Measurements from ENCODE around the gene CHDH.

Gene CHDH

GRCh38 chr3:53846134-53846850, at the start of gene CHDH, which contains the start of gene IL17RB:
TSS of gene CHDH (minus strand) at chr3:53846419. CDS start at chr3:53824008, 22,411 bp downstream.
TSS of gene IL17RB (plus strand) at chr3:53846568. CDS start at chr3:53846589, 21 bp downstream.
- DNase-seq, result no peak

GRCh38 chr3:53892286-53892637, 46.0 kb upstream of the CHDH start:
- no peak for DNase-seq

- peak; percentile 93 for DNase-seq
These were observed 45.5 kb upstream of the CHDH start, which contains the start of gene SELENOK for GRCh38 chr3:53891497-53892285. TSS of gene SELENOK (minus strand) at chr3:53891859.

- DNase-seq, result peak; percentile 27
These were observed 44.7 kb upstream of the CHDH start for GRCh38 chr3:53890726-53891475.

- no peak for DNase-seq
These were observed 42.0 kb upstream of the CHDH start for GRCh38 chr3:53888232-53888631.

DNA sequence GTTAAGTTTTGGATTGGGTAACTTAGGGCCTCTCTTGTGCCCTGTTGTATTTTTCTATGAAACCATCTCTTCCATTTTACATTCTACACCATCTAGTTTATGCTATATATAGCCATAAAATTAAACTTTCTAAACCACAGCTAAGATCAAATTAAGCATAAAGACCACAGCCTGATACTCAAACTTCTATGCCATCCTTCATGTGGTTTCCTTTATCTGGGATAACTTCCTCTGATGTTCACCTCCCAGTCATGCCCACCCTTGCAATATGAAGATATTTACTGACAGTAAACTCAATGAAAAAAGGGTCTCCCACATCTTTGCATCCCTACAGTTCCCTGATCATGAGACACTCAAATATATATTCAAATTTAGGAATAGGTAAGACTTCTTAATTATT, 41.2 kb upstream of the CHDH start:
- no peak for DNase-seq

- no peak for DNase-seq
These were observed 39.0 kb upstream of the CHDH start for GRCh38 chr3:53885239-53885638.

DNA sequence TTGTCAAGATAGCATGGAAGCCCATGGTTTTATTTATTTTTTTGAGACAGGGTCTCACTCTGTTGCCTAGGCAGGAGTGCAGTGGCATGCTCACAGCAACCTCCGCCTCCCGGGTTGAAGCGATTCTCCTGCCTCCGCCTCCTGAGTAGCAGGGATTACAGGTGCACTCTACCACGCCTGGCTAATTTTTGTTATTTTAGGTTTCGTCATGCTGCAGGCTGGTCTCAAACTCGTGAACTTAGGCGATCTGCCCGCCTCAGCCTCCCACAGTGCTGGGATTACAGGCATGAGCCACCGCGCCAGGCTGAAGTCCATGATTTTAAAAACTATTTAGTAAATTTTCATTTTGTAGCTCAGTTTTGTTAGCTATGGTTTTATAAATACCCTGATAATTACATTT, 38.4 kb upstream of the CHDH start:
- no peak for DNase-seq

- DNase-seq, result no peak
These were observed 36.8 kb upstream of the CHDH start for GRCh38 chr3:53883008-53883407.

- peak; percentile 85 for DNase-seq
These were observed 35.7 kb upstream of the CHDH start, which contains the start of gene ACTR8 for GRCh38 chr3:53881691-53882593. TSS of gene ACTR8 (minus strand) at chr3:53882152. CDS start at chr3:53882101, 51 bp downstream.

DNA sequence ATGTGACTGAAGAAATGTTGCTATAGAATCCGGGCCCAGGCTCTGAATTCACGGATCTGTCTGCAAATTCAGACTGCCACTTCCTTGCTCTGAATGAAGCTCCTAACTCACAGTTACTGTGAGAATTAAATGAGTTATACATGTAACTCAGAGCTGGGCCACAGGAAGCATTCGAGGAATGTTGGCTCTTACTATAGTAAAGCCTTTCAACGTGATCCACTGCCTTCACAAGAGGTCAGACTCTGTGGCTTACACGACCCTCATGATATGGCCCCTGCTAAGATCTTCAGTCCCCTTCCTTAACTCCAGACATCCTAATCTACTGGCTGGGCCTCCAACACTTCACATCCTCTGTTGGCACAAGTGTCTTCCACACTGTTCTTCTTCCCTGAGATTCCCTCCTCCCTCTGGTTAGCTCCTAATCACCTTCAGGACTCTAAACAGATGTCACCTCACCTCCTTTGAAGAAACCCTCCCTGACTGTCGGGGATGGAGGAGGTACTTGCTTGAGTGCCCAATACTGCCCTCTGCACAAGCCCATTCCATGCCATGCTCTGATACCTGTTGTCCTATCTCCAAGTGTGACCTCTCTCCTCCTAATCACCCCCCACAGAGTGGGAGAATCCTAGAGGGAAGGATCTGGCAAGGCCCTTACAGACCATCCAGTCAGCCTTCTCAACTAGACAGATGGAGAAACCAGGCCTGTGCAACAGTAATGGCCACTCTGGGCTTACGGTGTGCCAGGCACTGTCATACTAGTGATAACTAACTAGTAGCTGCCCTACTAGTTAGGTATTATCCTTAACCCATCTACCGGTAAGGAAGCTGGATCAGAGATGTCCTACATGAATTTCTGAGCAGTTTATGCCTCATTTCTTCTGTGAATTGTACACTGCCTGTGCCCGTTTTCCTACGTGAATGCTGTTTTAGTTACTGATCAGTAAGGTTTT, 34.5 kb upstream of the CHDH start:
- DNase-seq, result no peak

- no peak for DNase-seq
These were observed 19.7 kb upstream of the CHDH start for GRCh38 chr3:53865732-53866499.

GRCh38 chr3:53863145-53863544, 16.9 kb upstream of the CHDH start:
- DNase-seq, result no peak

DNA sequence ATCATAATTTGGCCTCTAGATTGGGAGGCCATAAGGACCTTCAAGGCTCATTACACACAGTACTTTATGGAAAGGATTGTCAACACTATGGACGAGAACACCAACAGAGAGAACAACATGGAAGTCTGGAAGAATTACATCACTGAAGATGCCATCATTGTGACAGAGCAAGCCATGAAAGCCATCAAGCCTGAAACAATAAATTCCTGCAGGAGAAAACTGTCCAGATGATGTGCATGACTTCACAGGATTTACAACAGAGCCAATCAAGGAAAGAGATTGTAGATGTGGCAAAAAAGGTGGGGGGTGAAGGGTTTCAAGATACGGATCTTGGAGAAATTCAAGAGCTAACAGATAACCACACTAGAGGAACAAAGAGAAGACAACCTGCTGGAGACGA, 16.0 kb upstream of the CHDH start:
- no peak for DNase-seq

DNA sequence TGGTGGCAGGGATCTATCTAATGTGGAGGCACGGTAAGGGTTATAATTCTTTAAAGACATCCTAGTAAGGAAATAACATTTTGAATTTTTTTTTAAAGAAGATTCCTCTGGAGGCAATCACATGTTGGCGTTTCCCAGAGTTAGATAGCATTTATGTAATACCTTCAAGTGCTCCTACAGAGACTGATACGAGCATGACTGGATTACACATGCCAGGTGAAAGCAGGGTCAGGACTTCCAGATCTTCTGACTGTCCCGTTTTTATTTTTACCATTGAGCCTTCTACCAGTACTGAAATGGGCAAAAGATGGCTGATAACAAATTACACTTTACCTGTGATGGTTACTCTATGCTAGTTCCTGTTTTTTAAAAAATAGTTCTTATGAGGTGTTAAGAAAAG, 14.0 kb upstream of the CHDH start:
- no peak for DNase-seq

GRCh38 chr3:53859178-53859577, 13.0 kb upstream of the CHDH start:
- DNase-seq, result no peak

- DNase-seq, result no peak
These were observed 12.0 kb upstream of the CHDH start for GRCh38 chr3:53858096-53858741.

DNA sequence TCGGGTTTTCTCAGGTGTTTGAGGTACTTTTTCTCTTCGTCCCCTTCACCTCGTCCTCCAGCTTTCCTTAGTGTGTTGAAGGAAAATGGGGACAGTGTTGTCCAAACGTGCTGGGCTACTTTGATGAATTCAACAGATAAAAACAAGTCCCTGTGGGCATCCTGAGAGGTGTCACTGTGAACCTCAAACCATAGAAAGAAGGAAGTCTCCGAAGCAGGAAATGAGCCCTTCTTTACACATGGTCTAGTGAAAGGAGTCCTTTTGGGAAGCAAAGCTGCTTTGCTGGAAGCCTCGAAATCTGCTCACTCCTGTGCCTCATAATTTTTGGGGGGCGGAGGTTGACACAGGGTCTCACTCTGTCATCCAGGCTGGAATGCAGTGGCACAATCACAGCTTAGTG, 10.7 kb upstream of the CHDH start:
- DNase-seq, result no peak

- no peak for DNase-seq
These were observed 4.7 kb upstream of the CHDH start for GRCh38 chr3:53850895-53851294.

- DNase-seq, result no peak
These were observed 3.7 kb upstream of the CHDH start for GRCh38 chr3:53849916-53850315.

Data from stimulated activated CD4-positive, alpha-beta T cell treated with anti-CD3 and anti-CD28 coated beads, Interleukin-12 subunit alpha, Interleukin-12 subunit beta, amount 100 ng/mL, for 4 hours (primary cell).